HG02763 (cell line): ENCODE data around the gene XIRP1.

Experiments used
- ATAC-seq: cut with Tn5 transposase; IDR thresholded peaks from one replicate; pipeline ENCODE4 v1.9.1; 2021; ENCODE audit warnings: mild to moderate bottlenecking, moderate library complexity; ENCODE audit not compliant: unreplicated experiment

The XIRP1 gene

DNA sequence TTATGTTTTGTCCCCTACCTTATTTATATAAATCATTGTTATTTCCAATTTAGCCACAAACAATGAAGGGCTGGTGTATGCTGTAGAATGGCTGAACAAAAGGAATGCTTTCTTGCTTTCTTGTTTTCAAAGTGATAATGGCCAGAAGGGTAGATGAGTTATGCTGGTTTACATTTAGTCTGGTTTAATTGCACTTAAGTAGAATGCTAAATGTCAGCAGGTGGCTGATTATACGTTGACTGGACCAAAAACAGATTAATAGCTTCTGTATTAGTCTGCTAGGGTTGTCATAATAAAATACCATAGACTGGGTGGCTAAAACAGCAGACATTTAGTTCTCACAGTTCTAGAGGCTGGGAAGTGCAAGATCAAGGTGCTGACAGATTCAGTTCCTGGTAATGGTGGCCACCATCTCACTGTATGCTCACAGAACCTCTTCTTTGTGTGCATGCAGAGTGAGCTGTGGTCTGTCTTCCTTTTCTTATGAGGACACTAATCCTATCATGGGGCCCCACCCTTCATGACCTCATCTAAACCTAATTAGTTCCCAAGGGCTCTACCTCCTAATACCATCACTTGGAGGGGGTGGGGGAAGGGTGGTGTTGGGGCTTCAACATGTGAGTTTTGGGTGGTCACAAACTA, 17.1 kb upstream of the XIRP1 start:
- ATAC-seq = no peak

GRCh38 chr3:39208463-39209055, 16.2 kb upstream of the XIRP1 start:
- no peak for ATAC-seq

GRCh38 chr3:39207361-39208186, 15.2 kb upstream of the XIRP1 start:
- no peak for ATAC-seq

DNA sequence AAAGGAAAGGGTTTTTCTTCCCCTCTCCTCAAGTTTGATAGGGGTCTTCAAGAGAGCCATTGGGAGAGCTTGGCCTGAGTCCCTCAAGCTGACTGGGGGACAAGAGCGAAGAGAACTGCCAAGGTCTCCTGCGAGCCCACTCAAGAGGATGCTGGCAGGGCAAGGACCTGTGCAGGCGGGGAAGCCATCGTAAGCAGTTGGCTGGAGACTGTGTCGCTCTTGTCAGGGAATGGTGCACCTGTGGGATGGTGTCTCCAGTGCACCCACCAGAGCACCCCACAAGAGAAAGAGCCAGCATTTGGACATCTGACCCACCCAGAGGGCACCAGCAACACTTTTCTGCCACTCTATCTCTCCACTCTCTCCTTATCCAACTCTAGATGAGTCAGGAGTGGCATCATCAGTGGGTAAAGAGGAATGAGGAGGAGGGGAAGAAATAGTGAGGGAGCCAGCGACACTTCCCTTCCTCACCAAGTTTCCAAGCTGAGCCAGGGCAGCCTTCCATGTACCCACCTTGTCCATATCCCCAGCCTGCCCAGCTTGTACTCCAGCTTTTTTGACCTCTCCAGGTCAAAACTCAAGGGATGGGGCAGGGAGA, 13.6 kb upstream of the XIRP1 start:
- ATAC-seq = no peak

- ATAC-seq = no peak
Measured at GRCh38 chr3:39205131-39205530, 12.7 kb upstream of the XIRP1 start.

GRCh38 chr3:39203860-39204259, 11.5 kb upstream of the XIRP1 start:
- ATAC-seq = no peak

- no peak for ATAC-seq
Measured at GRCh38 chr3:39203402-39203801, 11.0 kb upstream of the XIRP1 start.

GRCh38 chr3:39202094-39202493, 9.7 kb upstream of the XIRP1 start:
- no peak for ATAC-seq

GRCh38 chr3:39196671-39197356, 4.4 kb upstream of the XIRP1 start:
- no peak for ATAC-seq

GRCh38 chr3:39196034-39196433, 3.6 kb upstream of the XIRP1 start:
- ATAC-seq = no peak

GRCh38 chr3:39193391-39193790, 996 bp upstream of the XIRP1 start:
- ATAC-seq = no peak

- no peak for ATAC-seq
Measured at GRCh38 chr3:39191773-39192172, 622 bp downstream of the XIRP1 start.

DNA sequence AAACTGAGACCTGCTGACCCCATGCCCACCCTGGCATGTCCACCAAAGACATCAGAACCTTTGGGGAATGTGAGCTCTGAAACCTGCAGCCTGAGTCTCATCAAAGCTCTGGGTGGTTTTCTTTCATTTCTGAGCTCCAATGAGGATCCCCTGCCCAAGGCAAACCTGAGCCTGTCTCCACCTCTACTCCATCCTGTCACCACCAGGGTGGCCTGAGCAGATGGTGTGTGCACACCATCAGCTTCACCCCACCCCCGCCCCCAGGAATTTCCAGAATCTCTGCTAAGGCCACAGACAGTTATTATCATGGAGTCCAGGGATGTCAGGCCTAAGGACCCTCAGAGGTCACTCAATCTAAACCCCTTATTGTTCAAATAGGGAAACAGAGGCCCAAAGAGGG, 1.3 kb downstream of the XIRP1 start:
- no peak for ATAC-seq

DNA sequence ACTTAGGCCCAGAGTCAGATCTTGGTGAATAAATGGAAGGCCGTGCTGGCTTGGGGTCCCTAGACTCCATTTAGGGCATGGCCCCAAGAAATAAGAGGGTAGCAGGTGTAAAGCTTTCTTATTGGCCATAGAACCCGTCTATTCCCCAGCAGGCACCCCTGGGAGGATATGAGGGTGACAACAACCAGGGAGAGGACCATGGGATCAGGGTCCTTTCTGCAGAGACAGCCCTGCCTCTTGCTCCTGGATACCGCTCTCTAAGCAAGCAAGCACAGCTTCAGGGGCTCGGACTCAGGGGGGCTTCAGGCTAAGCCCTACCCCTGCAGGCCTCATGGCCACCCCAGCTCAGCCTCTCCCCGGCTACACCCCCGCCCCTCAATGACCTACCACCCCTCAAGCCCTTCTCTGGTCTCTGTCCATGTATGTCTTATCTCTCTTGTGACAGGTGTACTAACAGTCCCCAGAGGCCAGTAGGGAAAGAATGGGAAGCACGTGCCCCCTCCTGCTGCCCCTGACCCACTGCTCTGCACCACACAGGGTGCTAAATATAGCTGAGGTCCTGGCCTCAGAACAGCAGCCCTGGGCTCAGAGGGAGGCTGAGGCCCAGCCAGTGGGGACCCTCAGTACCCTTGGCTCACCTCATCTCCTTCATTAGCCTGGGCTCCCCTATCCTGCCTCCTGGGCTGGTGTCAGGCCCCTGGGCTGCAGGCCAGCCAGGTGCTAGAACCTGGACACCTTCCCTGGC, 1.9 kb downstream of the XIRP1 start:
- ATAC-seq = no peak

DNA sequence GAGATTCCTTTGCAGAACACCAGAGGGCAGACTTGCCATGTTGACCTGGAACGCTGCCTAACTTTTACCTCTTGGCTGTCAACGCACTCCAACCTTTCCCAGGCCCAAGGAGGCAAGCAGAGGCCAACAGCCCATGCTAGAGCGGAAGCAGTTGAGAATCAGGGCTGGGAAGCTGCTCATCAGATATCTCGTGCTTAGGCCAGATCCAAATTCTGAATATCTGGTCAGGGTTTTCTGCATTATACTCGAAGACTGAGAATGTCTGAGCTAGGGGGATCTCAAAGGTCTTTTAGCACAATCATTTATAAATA, 2.5 kb downstream of the XIRP1 start:
- ATAC-seq = no peak

DNA sequence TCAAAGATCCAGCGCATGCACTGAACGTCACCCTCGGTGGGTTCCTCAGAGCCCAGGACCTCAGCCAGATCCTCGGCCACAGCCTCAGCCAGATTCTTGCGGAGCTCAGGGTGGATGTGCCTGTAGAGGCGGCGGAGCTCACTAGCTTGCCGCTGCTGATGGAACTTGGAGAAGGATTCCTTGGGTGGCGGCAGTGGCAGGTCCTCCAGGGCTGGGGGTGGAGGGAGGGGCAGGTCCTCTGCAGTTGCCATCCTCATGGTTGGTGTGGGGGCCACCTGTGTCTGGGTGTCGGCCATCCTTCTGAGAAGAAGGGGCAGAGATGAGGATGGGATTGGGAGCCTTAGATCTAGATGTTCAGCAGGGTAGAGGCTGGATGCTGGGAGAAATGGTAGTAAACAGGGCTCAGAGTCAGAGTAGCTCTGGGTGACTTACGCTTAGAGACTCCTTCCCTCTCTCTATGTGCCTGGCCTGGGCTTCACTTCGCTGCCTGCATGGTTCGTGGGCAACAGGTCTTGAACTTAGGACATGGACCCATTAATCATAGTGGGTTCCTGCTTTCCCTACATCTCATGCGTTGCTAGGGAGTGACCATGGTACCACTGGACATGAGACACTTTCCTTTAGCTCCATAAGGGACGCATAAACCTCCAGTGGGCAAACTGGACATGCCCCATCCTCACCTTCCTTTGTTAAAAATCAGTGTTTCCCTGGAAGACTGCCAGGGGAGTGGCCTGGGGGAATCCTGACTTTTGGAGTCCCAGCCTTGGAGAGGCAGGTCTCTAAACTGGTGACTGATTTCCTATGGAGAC, 3.0 kb downstream of the XIRP1 start:
- no peak for ATAC-seq

- no peak for ATAC-seq
Measured at GRCh38 chr3:39188271-39189149, 3.9 kb downstream of the XIRP1 start.

DNA sequence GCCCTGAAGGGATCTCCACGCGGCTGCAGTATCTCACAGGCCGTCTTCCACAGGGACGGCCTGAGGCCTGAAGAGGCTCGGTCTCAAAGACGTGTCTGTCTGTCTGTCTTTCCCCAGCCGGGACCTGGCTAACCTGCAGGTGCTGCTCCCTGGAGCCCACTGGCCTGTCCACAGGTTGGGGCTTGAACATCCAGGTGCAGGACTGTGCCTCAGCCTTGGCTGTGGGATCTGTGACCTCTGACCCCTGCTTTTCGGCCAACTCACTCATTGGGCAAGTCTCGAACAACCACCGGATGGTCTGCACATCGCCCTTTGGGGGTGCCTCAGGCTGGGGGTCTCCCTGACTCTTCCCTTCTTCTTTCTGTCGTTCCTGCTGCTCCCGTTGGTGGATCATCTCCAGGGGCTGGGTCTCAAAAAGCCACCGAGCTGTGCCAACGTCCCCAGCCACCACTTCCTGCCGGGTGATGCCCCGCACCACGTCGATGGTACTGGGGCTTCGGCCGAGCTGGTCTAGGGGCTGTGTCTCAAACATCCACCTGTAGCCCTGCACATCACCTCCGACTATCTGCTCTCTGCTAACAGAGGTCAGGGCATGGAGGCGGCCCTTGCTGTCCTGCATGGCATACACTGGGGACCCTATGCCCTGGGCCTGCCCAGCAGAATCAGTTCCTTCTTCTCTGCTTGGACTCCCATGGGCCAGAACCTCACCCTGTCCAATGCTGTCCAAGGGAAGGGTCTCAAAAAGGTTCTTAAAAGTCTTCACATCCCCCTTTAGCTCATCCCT, 4.8 kb downstream of the XIRP1 start:
- ATAC-seq = no peak
